ENCODE measurements around the gene COX7A1.

Gene COX7A1

GRCh38 chr19:36112678-36113077, 39.6 kb downstream of the COX7A1 start:
- DNase-seq (ENCODE audit: low read depth in 2 of 2), result no peak

DNA sequence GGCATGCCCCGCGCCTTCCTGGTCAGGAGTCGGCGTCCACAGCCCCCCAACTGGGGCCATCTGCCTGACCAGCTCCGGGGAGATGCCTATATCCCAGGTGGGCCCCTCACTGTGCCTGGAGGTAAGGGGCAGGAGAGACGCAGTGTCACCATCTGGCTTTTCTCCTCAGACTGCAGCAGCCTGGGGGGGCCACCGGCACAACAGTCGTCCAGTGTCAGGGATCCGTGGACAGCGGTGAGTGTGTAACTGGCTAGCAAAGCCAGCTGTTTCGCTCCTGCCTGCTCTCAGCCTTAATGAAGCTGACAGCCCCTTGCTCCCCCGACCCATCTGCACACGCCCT, 41.1 kb downstream of the COX7A1 start:
- no peak for DNase-seq (ENCODE audit: low read depth in 2 of 2)

DNA sequence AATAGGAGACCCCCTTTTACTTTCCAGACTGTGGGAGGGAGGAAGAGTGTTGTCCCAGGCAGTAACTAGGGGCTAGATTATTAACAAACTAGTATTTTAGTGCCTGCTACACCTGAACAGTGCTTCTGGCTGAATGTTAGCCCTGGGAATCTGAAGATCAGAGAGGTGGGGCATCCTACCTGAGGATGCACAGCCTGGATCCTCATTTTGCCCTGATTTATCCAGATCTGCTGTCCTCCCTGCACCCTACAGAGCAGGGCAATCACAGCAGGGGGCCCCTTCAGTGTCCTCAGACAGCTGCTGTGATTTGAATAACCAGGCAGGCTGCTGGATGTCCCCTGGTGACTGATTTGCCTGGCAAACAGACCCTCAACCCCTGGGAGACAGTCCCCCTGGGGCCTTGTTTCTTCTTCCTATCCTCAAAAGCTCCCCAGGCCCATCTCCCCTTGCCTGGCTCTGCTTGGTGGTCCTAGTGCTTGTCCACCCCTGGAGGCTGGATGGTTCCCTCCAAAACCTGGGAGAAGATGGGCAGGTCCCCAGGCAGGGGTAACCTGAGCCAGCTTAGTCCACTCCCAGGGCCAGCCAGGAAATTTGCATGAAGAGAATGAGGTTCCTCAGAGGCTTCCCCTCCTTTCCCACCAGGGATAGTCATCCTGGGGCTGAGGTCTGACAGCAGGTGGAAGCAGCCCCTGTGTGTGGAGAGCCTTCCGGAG, 41.6 kb downstream of the COX7A1 start, which contains the start of gene OVOL3:
OVOL3 (plus strand) TSS at position 657 of the 713 bp plus-strand sequence. CDS start 60 bp downstream, outside the sequence.
- DNase-seq (ENCODE audit: low read depth in 2 of 2), result no peak

DNA sequence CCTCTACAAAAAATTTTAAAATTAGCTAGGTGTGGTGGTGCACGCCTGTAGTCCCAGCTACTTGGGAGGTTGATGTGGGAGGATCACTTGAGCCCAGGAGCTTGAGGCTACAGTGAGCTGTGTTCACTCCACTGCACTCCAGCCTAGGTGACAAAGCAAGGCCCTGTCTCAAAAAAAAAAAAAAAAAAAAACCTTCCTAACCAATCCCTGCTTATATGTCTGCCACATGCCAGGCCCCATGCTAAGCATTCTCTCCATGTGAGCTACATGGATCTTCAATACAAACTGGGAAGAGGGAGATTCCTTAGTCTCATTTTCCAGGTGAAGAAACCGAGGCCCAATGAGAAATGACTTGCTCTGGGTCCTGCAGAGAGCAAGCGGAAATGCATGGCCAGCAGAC, 43.6 kb downstream of the COX7A1 start:
- DNase-seq (ENCODE audit: low read depth in 2 of 2), result no peak

GRCh38 chr19:36106991-36107390, 45.3 kb downstream of the COX7A1 start:
- no peak for DNase-seq (ENCODE audit: low read depth in 2 of 2)

DNA sequence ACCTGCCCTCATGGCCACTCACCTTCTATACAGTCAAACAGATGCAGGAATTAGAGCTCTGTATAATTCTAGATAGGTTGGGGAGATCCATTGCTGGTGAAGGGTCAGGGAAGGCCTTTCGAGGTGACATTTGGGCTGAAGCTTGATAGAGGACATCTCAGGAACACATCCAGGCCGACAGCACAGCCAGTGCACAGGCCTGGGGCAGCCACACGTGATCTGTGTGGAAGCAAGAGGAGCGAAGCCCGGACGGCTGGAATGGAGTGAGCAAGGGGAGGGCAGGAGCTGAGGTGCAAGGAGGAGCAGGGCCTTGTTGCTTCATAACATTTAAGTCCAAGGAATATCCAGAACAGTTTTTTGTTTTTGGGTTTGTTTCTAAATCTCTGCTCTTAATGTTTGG, 45.8 kb downstream of the COX7A1 start:
- DNase-seq (ENCODE audit: low read depth in 2 of 2), result no peak

GRCh38 chr19:36103842-36104552, 48.2 kb downstream of the COX7A1 start:
- DNase-seq (ENCODE audit: low read depth in 2 of 2), result no peak

DNA sequence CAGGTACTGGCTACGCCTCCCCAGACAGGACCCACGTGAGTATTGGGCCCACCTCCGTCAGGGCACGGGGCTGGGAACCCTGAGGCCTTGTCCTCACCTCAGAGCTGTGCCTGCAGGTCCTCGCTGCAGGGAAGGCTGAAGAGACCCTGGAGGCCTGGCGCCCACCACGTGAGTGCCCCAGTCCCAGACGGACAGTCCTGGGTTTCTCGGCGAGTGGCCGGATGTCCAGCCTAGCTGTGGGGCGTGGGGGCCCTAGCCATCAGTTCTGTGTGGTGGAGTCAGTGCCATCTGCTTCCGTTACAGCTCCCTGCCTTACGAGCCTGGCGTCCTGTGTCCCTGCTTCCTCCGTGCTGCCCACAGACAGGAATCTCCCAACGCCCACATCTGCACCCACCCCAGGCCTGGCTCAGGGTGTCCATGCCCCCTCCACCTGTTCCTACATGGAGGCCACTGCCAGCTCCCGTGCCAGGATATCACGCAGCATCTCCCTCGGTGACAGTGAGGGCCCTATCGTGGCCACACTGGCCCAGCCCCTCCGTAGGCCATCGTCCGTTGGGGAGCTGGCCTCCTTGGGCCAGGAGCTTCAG, 49.1 kb downstream of the COX7A1 start:
- no peak for DNase-seq (ENCODE audit: low read depth in 2 of 2)

DNA sequence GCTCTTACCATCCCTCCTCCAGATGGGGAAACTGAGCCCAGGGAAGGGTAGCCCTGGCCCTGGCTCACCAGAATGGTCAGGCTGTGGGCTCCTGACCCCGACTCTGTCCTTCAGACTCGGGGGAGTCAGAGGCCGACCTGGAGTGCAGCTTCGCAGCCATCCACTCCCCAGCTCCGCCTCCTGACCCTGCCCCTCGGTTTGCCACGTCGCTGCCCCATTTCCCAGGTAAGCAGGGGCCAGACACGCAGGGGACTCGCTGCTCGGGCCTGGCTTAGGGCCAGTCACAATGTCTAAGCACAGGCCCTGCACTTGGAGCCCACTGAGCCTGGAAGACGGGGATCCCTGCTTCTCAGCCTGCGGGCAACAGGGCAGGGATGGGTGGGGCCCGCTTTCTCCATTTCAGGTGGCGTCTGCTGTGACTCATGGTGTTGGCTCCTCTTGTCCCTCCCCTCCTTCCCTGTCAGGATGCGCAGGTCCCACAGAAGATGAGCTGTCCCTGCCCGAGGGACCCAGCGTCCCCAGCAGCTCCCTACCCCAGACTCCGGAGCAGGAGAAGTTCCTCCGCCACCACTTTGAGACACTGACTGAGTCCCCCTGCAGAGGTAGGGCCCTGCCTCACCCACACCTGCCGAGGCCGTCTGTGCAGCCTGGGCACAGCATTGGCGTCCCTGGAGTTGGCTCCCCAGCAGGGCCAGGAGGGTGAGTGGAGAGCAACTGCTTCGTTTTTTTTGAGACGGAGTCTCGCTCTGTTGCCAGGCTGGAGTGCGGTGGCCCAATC, 50.5 kb downstream of the COX7A1 start:
- DNase-seq (ENCODE audit: low read depth in 2 of 2), result no peak
